HG03196 (cell line): ENCODE measurements around the gene RAB6B.

Experiments
- ATAC-seq: cut with Tn5 transposase; IDR thresholded peaks from one replicate; pipeline ENCODE4 v1.9.1; 2021; ENCODE audit not compliant: unreplicated experiment

RAB6B gene

DNA sequence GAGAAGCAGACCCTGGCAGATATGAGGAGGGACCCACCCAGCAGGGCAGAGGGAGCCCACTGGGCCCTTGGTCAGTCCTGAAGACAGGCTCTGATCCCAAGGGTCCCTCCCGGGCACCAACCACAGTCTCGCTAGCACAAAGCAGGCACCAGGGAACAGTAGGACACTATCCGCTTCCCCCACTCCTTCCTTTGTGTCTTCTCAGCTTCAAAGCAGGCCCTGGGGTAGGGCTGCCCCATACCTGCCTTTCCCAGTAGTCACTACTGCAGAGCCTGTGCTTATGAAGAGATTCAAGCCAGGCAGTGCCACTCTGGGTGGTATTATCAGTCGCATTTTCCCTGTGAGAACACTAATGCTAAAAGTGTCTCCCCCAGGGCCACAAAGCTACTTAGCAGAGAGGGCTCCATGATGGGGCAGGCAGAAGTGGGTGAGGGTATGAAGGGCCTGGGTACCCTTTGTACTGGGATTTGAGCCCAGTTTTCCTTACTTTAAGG, 57.3 kb downstream of the RAB6B start:
- no peak for ATAC-seq

- no peak for ATAC-seq
Observed at GRCh38 chr3:133837487-133838295, 58.0 kb downstream of the RAB6B start.

GRCh38 chr3:133836497-133837158, 59.1 kb downstream of the RAB6B start:
- no peak for ATAC-seq

DNA sequence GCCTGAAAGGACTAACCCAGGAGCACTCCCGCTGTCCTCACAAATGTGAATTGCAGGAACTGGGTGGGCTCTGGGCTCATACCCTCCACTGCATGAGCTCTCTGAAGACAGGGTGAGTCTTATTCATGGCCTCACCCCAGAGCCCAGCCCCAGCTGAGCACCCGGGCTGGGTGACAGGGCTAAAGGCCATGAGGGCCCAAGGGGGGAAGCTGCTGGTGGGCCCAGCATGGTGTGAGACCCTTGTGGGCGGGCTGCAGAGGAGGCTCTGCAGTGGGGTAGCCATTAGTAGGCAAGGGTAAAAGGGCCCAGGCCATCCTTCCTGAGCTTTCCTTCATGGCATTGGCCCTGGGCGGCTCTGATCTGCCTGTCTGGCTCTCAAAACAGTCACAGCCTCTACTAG, 59.7 kb downstream of the RAB6B start:
- no peak for ATAC-seq

GRCh38 chr3:133835418-133835743, 60.3 kb downstream of the RAB6B start:
- ATAC-seq: no peak

DNA sequence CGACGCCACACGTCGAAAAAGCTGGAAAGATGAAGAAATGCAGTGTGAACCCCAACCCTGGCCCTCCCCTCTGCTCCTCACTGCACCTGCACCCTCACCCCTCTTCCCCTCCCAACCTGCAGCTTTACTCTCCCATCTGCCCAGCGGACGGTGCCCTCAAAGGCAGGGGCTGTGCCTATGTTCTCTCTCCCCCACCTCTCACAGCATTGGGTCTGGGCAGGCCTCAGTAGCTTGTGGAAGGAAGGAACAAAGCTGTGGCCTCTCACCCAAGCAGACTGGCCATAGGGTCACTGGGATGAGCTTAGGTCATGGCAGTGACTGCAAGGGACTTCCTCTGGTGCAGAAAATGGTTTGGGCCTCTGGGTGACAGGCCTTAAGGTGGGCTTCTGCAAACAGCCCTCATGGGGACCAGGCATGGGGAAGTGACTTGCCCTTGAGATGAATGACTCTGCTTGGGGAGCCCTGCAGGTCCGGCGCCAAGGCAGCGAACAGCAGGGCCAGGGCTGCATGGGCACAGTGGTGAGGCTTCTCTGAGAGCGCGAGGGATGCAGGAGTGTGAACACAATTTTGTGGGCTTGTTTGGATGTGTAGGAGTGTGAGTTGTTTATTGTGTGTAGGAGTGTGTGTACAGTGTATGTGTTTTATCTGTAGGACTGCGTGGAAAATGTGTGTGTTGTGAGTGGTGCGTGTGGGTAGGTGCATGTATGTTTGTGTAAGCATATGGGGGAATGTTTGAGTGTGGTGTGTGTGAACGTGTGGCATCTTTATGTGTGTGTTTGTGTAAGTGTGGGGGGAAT, 60.9 kb downstream of the RAB6B start:
- no peak for ATAC-seq

- no peak for ATAC-seq
Observed at GRCh38 chr3:133833880-133834620, 61.6 kb downstream of the RAB6B start.

- no peak for ATAC-seq
Observed at GRCh38 chr3:133833267-133833666, 62.4 kb downstream of the RAB6B start.

- no peak for ATAC-seq
Observed at GRCh38 chr3:133832802-133833144, 62.9 kb downstream of the RAB6B start.

DNA sequence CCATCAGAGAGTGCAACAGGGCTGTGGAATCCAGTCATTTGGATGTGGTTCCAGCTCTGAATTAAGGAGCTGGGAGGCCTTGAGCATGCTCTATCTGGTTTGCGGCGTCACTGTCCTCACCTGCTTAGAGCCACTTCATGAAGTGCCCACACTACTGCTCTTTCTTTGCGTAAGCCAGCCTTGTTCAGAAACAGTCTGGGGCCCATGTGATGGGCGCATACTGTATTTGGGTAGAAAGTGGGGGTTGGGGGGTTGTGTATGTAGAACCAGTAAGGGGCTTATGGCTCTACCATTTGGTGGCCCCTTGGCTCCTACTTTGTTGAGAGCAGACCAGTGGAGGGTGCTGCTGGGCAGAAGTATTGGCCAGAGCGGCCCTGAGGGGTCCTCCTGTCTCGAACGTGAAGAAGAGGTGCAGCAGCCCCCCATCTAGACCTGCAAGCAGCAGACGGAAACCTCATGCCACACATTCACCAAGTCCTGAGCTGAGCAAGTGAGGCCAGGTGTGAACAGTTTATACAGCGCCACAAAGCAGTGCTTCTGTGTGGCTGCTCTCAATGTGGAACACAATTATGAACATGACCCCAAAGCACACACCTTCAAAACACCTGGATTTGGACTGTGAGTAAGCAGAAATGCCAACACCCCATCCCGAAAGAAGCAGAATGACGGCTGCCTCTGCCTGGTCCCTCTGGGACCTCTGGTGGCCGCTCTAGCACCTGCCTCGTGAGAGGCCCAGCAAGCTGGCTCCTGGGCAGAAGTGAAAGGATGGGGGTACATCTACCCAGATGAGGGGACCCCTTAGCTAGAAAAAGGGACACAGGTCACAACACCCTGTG, 63.5 kb downstream of the RAB6B start:
- no peak for ATAC-seq

DNA sequence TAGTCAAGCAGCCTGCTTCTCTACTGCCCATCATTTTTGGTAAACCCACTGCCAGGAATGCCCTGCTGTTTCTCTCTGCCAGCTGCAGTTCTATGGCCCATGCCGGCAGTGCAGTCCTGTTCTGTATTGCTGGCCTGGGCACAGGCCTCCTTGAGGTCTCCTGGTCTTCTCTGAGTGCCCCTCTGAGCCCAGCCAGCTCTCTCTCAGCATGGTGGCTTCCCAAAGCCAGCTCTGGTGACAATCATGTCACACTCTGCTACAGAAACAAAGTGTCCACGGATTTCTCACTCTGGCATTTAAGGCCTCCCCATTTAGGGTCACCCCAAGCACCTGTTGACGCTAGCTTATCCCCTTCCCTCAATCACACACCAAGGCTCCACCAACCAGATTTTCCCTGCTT, 65.6 kb downstream of the RAB6B start:
- ATAC-seq: no peak

- ATAC-seq: no peak
Observed at GRCh38 chr3:133829310-133829707, 66.4 kb downstream of the RAB6B start.

DNA sequence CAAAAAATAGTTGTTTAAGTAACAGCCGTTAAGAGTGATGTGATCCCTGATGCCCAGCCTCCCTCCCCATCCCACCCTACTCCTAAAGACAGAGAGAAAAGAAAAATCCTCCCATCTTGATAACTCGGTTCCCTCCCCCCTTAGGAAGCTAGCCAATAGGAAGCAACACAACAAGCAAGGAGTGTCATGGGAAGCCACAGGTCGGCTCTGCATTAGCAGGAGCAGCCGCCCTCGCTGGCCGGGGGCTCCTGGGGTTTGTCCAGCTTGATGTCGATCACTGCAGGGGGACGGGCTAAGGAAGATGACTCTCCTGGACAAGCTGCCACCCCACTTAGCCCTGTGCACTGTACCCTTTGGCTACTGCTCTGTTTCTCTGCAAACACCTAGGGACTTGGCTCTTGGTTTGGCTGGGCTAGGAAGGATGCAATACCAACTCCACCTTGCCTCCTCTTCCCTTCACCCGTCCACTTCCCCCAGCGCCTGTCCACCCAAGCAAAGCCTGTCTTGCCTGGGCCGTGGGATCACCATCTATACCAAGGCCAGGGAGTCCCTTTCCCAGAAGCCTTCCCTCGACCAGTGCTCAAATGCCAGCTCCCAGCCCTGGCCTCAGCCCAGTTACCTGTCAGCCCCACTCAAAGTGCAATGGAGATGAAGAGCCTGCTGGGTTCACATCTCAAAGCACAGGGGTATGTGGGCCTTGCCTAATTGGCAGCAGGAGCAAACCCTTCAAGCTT, 66.9 kb downstream of the RAB6B start:
- no peak for ATAC-seq

DNA sequence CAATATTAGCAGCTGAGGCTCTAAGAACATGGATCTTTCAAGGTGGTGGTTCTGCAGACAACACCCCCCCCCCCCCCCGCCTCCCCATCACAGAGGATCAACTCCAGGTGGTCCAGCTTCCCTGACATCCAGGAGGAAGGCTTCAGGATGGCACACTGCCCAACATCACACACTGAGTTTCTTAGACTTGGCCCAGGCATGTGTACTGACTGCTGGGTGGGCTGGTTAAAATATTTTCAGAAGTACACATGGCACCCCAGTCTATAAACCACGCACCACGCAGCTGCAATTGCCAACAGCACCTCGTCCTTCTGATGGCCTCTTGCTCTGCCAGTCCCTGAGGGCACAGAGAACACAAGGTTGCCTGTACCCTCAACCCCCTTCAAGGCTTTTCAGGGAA, 68.0 kb downstream of the RAB6B start:
- no peak for ATAC-seq

DNA sequence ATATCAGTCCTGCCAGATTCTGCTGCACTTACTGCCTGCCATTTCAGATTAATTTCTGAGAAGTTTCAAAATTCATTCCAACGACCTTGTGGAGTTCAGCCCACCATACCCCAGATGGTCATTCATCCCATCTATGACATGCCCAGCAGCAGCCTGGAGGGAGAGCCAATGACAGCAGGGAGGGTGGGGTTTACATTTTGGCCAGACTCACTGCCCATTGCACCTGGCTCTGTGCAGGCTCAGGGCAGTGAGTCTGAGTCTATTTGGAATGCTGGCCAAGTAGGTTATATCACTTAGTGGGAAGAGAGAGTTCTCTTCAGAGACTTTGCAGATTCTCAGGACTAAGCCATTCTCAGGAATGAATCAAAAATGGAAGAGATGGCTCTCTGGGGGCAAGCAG, 68.5 kb downstream of the RAB6B start:
- ATAC-seq: no peak

- ATAC-seq: no peak
Observed at GRCh38 chr3:133825969-133826727, 69.5 kb downstream of the RAB6B start.

DNA sequence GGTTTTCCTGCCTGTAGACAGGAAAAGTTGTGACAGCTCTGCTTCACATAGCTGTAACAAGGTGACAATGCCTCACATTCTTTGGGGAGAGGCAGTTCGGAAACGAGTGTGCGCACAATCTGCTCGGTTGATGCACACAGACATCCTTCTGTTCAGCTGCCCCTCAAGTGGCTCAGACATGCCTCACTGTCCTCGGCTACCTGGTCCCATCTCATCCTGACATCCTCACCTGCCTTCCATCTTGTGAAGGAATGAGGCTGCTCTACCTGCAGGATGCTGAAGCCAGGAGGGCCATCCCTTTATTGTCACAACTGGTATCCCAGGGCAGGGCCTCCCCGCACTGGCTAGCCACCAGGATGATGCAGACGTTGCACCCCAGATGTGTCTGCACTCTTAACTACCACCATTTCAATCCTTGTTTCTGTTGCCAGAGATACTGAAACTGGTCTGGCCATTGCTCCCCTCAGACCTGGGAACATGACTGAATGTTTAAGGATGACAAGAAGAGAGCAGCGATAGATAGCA, 70.7 kb downstream of the RAB6B start:
- ATAC-seq: no peak

- ATAC-seq: no peak
Observed at GRCh38 chr3:133821767-133822638, 73.7 kb downstream of the RAB6B start.
